ENCODE results near the gene NFILZ.

The NFILZ gene

GRCh38 chr19:8640402-8641004 lies 10.1 kb downstream of the NFILZ start:
- TF ChIP-seq CTCF (conservative IDR thresholded peaks at IDR 0.05) = no peak
- no peak for TF ChIP-seq ZFX (IDR thresholded peaks at IDR 0.05)
- no peak overlapping the region for H3K27ac ChIP-seq

GRCh38 chr19:8641221-8641907 lies 10.9 kb downstream of the NFILZ start:
- TF ChIP-seq ZFX (IDR thresholded peaks at IDR 0.05) = no peak
- TF ChIP-seq CTCF (conservative IDR thresholded peaks at IDR 0.05) = no peak
- no peak overlapping the region for H3K27ac ChIP-seq

DNA sequence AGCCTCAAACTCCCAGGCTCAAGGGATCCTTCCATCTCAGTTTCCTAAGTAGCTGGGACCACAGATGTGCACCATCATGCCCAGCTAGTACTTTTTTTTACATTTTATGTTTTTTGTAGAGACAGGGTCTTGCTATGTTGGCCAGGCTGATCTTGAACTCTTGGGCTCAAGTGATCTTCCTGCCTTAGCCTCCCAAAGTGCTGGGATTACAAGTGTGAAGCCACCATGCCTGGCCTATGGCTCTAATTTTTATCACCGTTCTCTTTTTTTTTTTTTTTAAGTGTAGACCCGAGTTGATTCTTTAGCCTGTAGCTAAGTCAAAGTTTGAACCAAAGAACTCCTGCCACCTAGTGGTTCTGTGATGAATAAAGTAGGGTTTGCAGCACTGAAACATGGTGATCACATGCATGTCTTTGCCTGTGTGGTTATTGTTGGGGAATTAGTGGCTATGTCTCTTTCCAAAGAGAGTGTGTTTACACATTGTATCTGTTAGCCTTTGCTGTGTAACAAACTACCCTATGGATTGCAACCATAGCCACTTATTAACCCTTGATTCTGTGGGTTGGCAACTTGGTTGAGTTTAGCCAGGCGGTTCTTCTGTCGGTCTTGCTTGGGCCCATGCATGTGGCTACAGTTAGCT lies 11.6 kb downstream of the NFILZ start:
- peak; percentile 69 for TF ChIP-seq CTCF (conservative IDR thresholded peaks at IDR 0.05)
- no peak for TF ChIP-seq ZFX (IDR thresholded peaks at IDR 0.05)
- H3K27ac ChIP-seq = no peak overlapping the region

DNA sequence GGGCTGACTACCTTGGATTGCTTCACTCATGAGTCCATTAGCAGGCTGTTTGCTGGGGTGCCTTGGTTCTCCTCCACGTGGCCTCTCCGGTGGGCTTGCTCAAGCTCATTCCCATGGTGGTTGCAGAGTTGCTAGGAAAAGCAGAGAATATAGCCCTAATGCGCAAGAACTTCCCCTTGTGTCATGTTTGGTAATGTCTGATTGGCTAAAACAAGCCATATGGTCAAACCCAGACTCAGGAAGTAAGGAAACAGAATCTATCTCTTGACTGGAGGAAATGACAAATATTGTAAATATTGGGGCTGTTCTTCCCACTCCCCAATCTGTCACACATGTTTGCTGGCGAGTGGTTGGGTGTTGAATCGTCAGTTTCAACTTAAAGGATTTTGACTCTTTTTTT lies 12.1 kb downstream of the NFILZ start:
- no peak overlapping the region for H3K27ac ChIP-seq
- no peak for TF ChIP-seq CTCF (conservative IDR thresholded peaks at IDR 0.05)
- TF ChIP-seq ZFX (IDR thresholded peaks at IDR 0.05) = no peak

DNA sequence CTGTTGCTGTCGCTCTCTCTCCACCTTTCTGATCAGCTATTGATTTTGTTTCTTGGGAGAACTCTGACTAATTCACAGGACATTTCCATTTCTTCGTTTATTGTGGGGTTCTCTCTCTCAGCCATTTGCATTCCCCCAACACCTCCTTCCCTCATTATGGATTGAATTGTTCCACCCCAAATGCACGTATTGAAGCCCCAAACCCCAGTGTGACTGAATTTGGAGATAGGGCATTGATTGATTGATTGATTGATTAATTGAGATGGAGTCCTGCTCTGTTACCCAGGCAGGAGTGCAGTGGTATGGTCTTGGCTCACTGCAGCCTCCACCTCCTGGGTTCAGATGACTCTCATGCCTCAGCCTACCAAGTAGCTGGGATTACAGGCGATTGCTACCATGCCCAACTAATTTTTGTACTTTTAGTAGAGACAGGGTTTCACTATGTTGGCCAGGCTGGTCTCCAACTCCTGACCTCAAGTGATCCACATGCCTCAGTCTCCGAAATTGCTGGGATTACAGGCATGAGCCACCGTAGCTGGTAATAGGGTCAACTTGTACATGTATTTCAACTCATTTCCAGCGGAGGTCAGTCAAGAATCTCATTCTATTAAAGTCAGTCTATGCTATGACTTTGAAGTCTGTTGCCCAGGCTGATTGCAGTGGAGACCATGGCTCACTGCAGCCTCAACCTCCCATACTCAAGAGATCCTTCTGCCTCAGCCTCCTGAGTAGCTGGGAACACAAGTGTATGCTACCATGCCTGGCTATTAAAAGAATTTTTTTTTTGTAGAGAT lies 13.6 kb downstream of the NFILZ start:
- no peak overlapping the region for H3K27ac ChIP-seq
- TF ChIP-seq ZFX (IDR thresholded peaks at IDR 0.05) = no peak
- no peak for TF ChIP-seq CTCF (conservative IDR thresholded peaks at IDR 0.05)

- TF ChIP-seq ZFX (IDR thresholded peaks at IDR 0.05) = no peak
- no peak for TF ChIP-seq CTCF (conservative IDR thresholded peaks at IDR 0.05)
- H3K27ac ChIP-seq = no peak overlapping the region
Measured at GRCh38 chr19:8648240-8648639, 17.8 kb downstream of the NFILZ start.

Measured in C4-2B (cell line).